A673 (cell line): ENCODE data around the gene CDK14.

Experiments used
- CTCF ChIP-seq: fragments of 300-800, 200-600 bp; sonication (generic); conservative IDR thresholded peaks from 2 replicates; pipeline ENCODE4 v1.5.1; 2017; ENCODE audit warnings: low read depth, mild to moderate bottlenecking, antibody characterized with exemption, low read length, moderate library complexity, mixed read lengths
- EZH2 ChIP-seq: fragments of 200-600 bp; sonication (generic); IDR thresholded peaks from 2 replicates; pipeline ENCODE4 v1.6.1; 2017; ENCODE audit warnings: borderline replicate concordance, low read depth, mild to moderate bottlenecking, mixed read lengths, antibody characterized with exemption, low read length; ENCODE audit not compliant: poor library complexity, severe bottlenecking

GRCh38 chr7:91025906-91026390 is 429.8 kb downstream of the CDK14 start:
- TF ChIP-seq CTCF, result no peak
- TF ChIP-seq EZH2, result no peak
